HG03025 (cell line): ENCODE results near the gene PTPRS.
A peak's percentile ranks its signal among the peaks of the same experiment; 100 is the strongest.
"Not testable (repeated sequence)": the region's sequence is repeated elsewhere in the genome, so short reads cannot be mapped to it uniquely, and the experiment has no call there.

Source experiments
- ATAC-seq: cut with Tn5 transposase; IDR thresholded peaks from one replicate; pipeline ENCODE4 v1.9.1; 2021; ENCODE audit warnings: mild to moderate bottlenecking, moderate library complexity; ENCODE audit not compliant: unreplicated experiment, low FRiP score

Gene PTPRS

GRCh38 chr19:5340637-5341447 lies at the start of gene PTPRS:
Gene PTPRS, minus strand, starts transcription at chr19:5340812. Its CDS starts 54,672 bp downstream, at chr19:5286140.
- peak; percentile 43 for ATAC-seq

GRCh38 chr19:5389353-5389752 lies 48.7 kb upstream of the PTPRS start:
- no peak for ATAC-seq

GRCh38 chr19:5387472-5387871 lies 46.9 kb upstream of the PTPRS start:
- no peak for ATAC-seq

- ATAC-seq = no peak
These were observed 46.2 kb upstream of the PTPRS start for GRCh38 chr19:5386841-5387240.

DNA sequence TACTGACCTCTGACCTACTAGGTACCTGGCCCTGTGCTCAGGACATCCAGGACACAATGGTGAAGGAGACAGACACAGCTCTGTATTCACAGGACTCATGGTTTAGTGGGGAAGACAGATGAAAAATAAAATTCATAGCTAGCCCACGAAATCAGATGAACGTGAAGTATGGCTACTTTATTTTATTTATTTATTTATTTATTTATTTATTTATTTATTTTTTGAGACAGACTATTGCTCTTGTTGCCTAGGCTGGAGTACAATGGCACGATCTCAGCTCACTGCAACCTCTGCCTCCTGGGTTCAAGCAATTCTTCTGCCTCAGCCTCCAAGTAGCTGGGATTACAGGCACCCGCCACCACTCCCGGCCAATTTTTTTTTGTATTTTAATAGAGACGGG lies 40.6 kb upstream of the PTPRS start:
- not testable (repeated sequence) for ATAC-seq

DNA sequence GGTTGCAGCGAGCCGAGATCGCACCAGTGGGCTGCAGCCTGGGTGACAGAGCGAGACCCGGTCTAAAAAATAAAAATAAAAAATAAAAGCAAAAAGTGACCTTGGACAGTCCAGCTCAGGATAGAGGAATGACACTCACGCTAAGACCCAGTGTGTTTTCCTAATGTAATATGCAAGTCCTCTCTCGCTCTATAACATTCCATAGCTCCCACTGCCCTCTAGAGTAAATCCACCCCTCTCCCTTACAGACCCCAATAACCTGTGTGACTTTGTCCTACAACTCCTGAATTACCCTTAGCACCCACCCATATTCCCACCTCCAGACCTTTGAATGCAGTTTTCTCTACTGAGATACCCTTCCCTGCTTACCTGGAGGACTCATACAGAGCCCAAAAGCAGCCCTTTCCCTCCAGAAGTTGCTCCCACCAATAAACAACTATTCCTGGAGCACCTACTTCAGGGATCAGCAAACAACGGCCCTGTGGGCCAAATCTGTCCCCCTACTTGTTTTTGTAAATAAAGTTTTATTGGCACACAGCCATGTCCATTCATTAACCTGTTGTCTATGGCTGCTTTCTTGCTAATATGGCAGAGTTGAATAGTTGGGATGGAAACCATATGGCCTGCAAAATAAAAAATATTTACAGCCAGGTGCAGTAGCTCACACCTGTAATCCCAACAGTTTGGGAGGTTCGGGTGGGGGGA lies 39.8 kb upstream of the PTPRS start:
- ATAC-seq = no peak

DNA sequence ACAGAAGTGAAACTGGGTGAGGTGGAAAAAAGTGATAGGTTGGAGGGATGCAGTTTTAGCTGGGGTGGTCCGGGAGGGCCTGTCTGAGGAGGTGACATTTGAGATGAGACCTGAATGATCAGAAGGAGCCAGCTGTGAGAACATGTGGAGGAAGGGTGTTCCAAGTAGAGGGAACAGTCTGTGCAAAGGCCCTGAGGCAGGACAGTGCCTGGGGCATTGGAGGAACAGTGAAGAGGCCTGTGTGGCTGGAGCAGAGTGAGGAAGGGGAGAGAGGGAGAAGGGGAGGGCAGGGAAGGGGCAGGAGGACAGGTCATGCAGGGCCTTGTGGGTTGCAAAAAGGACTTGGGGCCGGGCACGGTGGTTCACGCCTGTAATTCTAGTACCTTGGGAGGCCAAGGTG lies 36.3 kb upstream of the PTPRS start:
- no peak for ATAC-seq

GRCh38 chr19:5372572-5373200 lies 32.1 kb upstream of the PTPRS start:
- no peak for ATAC-seq

- ATAC-seq = no peak
These were observed 29.4 kb upstream of the PTPRS start for GRCh38 chr19:5369962-5370367.

DNA sequence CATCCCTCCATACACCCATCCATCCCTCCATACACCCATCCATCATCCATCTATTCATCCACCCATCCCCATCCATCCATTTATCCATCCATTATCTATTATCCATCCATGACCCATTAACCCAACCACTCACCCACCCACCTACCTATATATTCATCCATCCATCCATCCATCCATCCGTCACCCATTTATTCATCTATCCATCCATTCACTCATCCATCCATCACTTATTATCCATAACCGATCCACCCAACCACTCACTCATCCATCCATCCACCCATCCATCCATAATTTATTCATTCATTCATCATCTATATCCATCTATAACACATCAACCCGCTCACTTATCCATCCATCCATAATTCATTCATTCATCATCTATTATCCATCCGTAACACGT lies 28.7 kb upstream of the PTPRS start:
- ATAC-seq = no peak

- no peak for ATAC-seq
These were observed 27.0 kb upstream of the PTPRS start for GRCh38 chr19:5367530-5368133.

GRCh38 chr19:5365905-5366304 lies 25.3 kb upstream of the PTPRS start:
- no peak for ATAC-seq

- ATAC-seq = no peak
These were observed 24.1 kb upstream of the PTPRS start for GRCh38 chr19:5364674-5365073.

DNA sequence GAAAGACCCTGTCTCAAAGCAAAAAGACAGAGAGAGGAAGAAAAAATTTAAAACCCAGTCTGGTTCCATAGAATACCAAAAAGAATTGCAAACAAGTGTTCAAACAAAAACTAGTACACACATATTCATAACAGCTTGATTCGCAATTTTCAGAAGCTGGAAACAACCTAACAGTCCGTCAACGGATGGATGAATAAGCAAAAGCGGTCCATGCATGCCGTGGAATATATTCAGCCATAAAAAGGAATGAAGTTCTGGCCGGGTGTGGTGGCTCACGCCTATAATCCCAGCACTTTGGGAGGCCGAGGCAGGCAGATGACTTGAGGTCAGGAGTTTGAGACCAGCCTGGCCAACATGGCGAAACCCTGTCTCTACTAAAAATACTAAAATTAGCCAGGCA lies 21.2 kb upstream of the PTPRS start:
- ATAC-seq = not testable (repeated sequence)

- ATAC-seq = no peak
These were observed 20.8 kb upstream of the PTPRS start for GRCh38 chr19:5361407-5361806.

- no peak for ATAC-seq
These were observed 19.6 kb upstream of the PTPRS start for GRCh38 chr19:5360003-5360780.

DNA sequence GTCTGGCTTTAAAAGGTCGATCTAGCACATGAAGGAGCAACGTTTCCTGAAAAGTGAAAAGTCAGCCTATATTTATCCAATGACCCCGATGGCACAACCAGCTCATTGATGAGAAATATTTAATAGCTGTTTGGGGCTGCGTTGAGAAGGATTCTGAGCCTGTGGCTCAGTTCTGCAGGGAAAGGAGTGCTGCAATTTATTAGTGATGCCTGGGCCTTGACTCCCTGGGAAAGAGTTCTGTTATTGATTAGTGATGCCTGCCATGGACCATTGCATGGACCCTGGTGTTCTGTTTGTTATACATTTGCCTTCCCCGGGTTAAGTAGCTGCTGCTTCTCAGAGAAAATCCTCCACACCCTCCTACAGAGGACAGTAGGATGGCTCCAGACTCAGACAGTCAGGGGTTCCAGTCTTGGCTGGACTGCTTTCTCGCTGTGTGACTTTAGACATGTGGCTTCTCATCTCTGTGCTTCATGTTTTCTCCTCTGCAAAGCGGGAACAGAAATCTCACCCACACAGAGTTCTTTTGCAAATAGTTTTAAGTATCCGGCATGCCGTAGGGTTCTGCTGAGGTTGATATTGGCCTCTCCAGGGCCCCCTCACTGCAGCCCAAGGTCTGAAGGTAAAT lies 17.7 kb upstream of the PTPRS start:
- no peak for ATAC-seq

GRCh38 chr19:5357584-5357983 lies 17.0 kb upstream of the PTPRS start:
- ATAC-seq = no peak

- no peak for ATAC-seq
These were observed 16.3 kb upstream of the PTPRS start for GRCh38 chr19:5356918-5357317.

DNA sequence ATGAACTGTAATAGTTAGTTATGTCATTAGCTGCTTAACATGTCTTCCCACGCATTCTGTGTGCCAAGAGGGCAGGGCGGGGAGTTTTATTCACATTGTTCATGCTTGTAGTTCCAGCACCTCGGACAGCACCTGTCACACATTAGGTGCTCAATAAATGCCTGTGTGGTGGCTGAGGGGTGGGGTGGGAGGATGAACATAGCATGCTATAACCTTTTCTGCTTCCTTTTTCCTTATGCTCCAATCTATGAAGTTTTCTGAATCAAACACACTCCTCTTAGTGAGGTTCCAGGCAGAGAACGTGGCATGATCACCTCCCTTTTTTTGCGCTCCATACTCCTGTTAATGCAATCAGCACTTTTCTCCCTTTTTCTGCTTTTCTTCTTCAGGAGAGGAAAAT lies 15.8 kb upstream of the PTPRS start:
- ATAC-seq = no peak
